Left ventricle myocardium superior (tissue), 1 donor: ENCODE measurements around the gene PAQR8. TPM values are rescaled to one million over a fixed set of nuclear protein-coding genes. Genes with fewer than 3 reads are reported as not detected.
"Not testable (repeated sequence)": the region's sequence is repeated elsewhere in the genome, so short reads cannot be mapped to it uniquely, and the experiment has no call there.

Source experiments
- ATAC-seq: fragments of 200-7000 bp; cut with Tn5 transposase; one replicate; pipeline ENCODE4 v1.9.1; 2020; ENCODE audit warnings: mild to moderate bottlenecking, moderate library complexity
- DNase-seq: peaks from one replicate; pipeline ENCODE4 v3.0.0-alpha.2; 2020
- intact Hi-C: fragments of 100-400 bp; cut with micrococcal nuclease; formaldehyde crosslinking; loops from one replicate; pipeline ENCODE4 v1.11.0; 2022
- total RNA-seq: library from RNA; stranded (reverse); fragmentation: NEBNext Ultra II Directional; extraction: Animal tissue kit (Norgen Biotek cat#: 25700); gene quantifications from one replicate; pipeline ENCODE4 v1.2.1, GENCODE V29; 2021
- donor health status: DM: no; HTN: yes; CAD: no; lungs with severe emphysema.

The PAQR8 gene
- total RNA-seq, 1 donor from 2014 or later: 1.8 TPM

DNA sequence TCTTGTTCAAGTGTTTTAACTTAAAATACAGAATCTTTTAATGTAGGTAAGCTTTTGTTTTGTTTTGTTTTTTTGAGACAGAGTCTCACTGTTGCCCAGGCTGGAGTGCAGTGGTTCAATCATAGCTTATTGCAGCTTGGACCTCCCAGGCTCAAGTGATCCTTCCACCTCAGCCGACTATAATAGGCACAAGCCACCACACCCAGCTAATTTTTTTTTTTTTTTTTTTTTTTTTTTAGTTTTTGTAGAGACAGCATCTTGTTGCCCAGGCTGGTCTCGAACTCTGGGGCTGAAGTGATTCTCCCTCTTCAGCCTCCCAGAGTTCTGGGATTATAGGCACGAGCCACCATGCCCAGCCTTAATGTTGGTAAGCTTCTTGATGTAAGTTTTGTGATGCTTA lies 61.5 kb downstream of the PAQR8 start:
- DNase-seq (no peak), ATAC-seq (no peak)
- intact Hi-C loops: loop anchor here (5.0 kb wide), 1 partner anchor 69 kb away; no protein-coding TSS in a partner anchor

GRCh38 chr6:52423971-52424381 lies 62.0 kb downstream of the PAQR8 start:
- intact Hi-C loops: loop anchor here (5.0 kb wide), 1 partner anchor 68 kb away; no protein-coding TSS in a partner anchor
- DNase-seq (no peak), ATAC-seq (peak; percentile 20)

DNA sequence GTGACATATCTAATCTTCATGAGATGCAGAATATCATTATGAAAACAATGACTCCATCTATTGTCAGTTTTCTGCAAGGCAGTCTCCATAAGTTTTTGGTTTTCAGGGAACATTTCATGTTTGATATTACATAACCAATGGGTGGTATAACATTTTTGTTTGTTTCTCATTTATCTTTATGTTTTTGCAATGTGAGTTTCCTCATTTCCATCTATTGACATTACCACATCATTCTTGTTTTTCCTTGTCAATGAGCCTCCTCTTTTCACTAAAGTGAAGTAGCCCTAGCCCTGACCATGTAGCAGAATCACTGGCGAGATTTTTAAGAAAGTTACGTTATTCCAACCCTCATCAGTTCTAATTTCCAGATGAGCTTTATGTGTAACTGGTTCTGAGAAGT lies 62.6 kb downstream of the PAQR8 start:
- ATAC-seq (no peak), DNase-seq (no peak)
- intact Hi-C loops: loop anchor here (5.0 kb wide), 1 partner anchor 68 kb away; no protein-coding TSS in a partner anchor

DNA sequence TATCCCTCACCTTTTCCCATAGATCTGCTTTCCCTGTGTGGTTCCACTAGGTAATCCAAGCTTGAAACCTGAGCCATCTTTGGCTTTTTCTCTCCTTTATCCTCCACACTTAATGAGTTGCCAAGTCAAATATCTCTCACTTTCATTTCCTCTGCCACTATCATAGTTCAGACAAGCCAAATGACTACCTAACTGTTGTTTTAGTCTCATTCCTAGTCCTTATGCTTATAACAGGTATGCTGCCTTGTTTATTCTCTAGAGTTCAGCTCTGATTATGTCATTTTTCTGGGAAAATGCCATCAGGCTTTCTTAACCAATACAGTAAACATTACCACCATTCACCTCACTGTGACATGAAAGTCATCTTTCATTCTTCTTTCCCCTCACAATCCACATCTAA lies 64.7 kb downstream of the PAQR8 start:
- DNase-seq: no peak
- intact Hi-C loops: no loop called here
- ATAC-seq: no peak

GRCh38 chr6:52433294-52433693 lies 71.3 kb downstream of the PAQR8 start:
- ATAC-seq, intact Hi-C loops, DNase-seq: not testable (repeated sequence)

DNA sequence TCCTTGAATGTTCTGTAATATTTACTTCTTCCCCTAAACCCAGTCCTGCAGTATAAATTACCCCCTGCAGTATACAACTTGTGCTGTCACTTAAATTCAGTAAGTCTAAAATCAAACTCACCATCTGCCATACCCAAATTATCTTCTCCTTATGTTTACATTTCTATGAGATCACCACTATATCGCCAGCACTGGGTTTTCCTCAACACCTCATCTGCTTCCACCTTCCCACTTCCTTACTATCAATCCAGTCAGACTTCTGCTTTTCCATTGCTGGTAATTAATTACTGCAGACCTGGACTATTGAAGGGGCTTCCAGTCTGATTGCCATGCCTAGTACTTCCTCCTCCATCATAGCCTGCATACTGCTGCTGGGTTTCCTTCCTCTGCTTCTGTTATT lies 73.4 kb downstream of the PAQR8 start:
- ATAC-seq (no peak), DNase-seq (no peak)
- intact Hi-C loops: no loop called here

DNA sequence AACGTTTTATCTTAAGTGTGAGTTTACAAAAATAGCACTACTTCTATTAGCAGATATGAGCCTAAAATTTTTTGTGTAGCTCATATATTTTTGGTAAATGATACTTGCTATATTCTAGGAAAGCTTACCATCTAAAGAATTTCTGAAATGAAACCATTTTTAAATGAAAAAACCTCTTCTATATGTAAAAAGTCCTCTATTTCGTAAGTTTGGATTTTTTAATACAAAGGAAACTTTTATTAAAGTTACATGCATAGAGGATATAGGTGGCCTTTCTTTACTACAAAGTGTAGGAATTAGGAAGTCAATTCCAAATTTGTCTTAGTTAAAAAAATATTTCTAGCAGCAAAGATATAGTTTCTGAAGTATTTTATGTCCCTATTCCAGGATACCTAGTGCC lies 77.0 kb downstream of the PAQR8 start:
- no peak for ATAC-seq
- intact Hi-C loops: no loop called here
- no peak for DNase-seq

DNA sequence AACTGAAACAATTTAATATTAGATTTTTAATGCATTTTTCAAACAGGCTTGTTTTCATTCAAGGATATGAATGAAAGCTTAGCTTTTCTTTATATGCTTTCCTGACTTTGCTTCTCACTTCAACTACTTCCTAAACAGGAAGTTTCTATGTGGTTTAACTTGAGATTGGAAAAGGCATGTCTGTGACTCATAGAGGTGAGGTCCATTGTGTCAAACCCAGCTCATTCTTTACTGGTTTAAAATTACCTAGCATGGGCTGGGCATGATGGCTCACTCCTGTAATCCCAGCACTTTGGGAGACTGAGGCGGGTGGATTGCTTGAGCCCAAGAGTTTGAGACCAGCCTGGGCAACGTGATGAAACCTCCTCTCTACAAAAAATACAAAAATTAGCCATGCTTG lies 92.6 kb downstream of the PAQR8 start:
- ATAC-seq: no peak
- intact Hi-C loops: no loop called here
- DNase-seq: no peak

- DNase-seq (no peak), ATAC-seq (no peak)
- intact Hi-C loops: no loop called here
These were observed 95.1 kb downstream of the PAQR8 start for GRCh38 chr6:52457096-52457495.

Other genes starting within 250 kb of the PAQR8 start
- not detected for gene IL17A, start 175.8 kb upstream of the PAQR8 start, total RNA-seq
- not detected for gene IL17F, start 117.7 kb upstream of the PAQR8 start, total RNA-seq
- gene MCM3, start 77.4 kb upstream of the PAQR8 start, total RNA-seq: 21.8 TPM
- gene EFHC1, start 58.2 kb downstream of the PAQR8 start, total RNA-seq: 6.2 TPM
- 10.4 TPM for gene TRAM2, start 214.9 kb downstream of the PAQR8 start, total RNA-seq